Stimulated activated CD4-positive, alpha-beta T cell treated with anti-CD3 and anti-CD28 coated beads, Interleukin-1b, Interleukin-23, amount 100 ng/mL, for 48 hours (primary cell): ENCODE data around the gene TEDC1.
"Not testable (repeated sequence)": the region's sequence is repeated elsewhere in the genome, so short reads cannot be mapped to it uniquely, and the experiment has no call there.

ENCODE experiments used
- DNase-seq: peaks from one replicate; pipeline ENCODE4 v3.0.0-alpha.2; 2020

TEDC1 gene

DNA sequence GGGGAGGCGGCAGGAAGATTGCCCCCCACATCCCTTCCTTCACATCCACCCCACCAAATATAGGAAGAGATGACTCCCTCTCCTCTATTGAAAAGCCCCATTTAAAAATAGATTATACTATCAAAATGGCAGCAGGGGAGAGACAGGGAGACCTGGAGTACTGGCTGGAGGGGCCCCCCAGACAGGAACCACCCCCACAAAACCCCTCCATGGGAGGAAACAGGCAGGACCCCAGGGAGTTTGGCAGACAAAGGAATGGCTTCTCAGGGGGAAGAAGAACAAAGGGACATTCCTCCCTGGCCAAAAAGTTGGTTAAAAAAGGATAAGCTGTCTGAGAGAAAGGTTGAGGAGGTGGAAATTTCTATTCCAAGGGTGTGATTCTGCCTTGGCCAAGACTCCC is 54.6 kb downstream of the TEDC1 start:
- not testable (repeated sequence) for DNase-seq

DNA sequence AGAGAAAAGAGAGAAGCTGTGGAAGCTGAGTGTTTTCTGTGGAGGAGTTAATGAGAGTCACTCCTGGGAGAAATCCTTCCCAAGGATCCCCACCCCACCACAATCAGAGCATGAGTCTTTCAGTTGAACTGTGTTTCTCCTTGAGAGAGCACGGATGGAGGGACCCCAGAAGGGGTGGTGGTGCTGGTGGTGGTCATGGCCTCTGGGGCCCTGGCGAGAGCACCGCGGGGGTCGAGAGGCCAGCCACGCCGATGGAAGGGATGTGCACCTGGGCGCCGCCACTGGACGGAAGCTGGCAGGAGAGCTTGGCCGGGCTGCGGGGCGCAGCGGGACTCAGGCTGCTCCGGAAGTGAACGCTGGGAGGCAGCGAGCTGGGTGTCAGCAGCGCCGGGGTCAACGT is 55.4 kb downstream of the TEDC1 start:
- not testable (repeated sequence) for DNase-seq

DNA sequence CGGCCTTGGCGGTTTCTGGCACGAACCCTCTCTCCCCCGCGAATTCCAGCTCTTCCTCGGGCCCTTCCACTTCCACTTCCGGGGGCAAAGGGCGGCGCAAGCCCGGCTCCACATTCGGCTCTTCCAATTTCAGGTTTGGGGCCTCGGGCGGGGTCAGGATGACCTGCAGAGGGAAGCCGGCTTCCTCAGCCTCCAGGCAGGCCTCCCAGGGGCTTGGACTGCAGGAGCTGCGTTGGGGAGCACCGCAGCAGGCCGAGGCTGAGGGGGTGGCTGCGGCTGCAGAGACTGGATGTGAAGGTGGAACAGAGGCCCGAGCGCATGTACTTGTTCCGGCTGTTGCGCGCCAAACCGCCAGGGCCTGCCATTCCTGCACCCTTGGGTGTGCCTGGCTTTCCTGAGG is 56.0 kb downstream of the TEDC1 start:
- DNase-seq, result not testable (repeated sequence)

DNA sequence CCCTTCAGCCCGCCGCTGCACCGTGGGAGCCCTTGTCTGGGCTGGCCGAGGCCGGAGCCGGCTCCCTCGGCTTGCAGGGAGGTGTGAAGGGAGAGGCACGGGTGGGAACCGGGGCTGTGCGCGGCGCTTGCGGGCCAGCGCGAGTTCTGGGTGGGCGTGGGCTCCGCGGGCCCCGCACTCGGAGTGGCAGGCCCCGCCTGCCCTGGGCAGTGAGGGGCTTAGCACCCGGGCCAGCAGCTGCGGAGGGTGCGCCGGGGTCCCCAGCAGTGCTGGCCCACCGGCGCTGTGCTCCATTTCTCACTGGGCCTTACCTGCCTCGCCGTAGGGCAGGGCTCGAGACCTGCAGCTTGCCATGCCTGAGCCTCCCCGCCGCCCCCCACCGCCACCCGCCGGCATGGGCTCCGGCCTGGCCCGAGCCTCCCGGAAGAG is 56.7 kb downstream of the TEDC1 start:
- DNase-seq, result no peak
